ENCODE results near the gene RPS6KA5. TPM values are rescaled to one million over a fixed set of nuclear protein-coding genes. Genes with fewer than 3 reads are reported as not detected.
"Not testable (repeated sequence)": the region's sequence is repeated elsewhere in the genome, so short reads cannot be mapped to it uniquely, and the experiment has no call there.

RPS6KA5 gene
- total RNA-seq, 2 donors from 2014 or later: 8.1 to 9.6 TPM

DNA sequence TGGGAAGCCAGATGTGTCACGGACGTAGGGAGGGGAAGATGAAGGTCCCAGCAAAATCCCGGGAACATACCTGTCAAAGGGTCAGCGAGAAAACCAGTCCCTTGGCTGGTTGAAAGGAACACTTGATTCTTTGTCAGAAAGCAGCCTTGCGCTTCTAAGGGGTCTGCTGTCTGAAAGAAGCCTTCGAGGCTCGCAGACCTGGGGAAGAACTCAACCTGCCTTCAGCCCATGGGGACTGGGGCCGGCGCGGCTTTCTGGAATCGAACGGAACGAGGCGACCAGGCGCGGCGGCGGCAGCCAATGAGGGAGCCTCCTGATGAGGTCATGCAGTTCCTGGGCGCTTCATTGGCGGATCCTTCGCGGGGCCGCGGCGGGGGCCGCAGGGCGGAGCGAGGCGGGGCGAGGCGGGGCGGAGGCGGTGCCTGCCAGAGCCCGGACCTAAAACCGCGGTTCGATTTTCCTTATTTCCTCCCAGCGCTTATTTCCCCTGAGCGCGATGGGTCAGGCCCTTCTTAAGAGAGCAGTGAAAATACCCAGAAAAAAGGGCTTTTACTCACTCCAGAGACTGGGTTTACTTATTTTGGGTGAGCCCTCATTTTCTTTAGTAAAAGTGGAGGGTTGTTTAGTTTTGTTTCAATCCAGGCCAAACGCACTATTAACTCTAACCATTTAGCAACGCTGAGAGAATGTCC is 232.4 kb downstream of the RPS6KA5 start:
- ATAC-seq (peak; percentile 100), DNase-seq (peak; percentile 95)
- intact Hi-C loops (cut with DNase I): no loop called here

GRCh38 chr14:90823542-90823941 is 236.9 kb downstream of the RPS6KA5 start:
- ATAC-seq; DNase-seq; intact Hi-C loops (cut with DNase I): not testable (repeated sequence)

GRCh38 chr14:90820958-90821357 is 239.5 kb downstream of the RPS6KA5 start:
- ATAC-seq (no peak), DNase-seq (no peak)
- intact Hi-C loops (cut with DNase I): no loop called here

- intact Hi-C loops (cut with DNase I): loop anchor here in 1 of 2 donors (5.0 kb wide), 1 partner anchor 58 kb away; no protein-coding TSS in a partner anchor
- ATAC-seq (no peak), DNase-seq (no peak)
These were observed 240.6 kb downstream of the RPS6KA5 start for GRCh38 chr14:90819734-90820393.

- intact Hi-C loops (cut with DNase I): loop anchor here in 1 of 2 donors (5.0 kb wide), 1 partner anchor 56 kb away; no protein-coding TSS in a partner anchor
- ATAC-seq: no peak
These were observed 241.7 kb downstream of the RPS6KA5 start for GRCh38 chr14:90818715-90819114.

DNA sequence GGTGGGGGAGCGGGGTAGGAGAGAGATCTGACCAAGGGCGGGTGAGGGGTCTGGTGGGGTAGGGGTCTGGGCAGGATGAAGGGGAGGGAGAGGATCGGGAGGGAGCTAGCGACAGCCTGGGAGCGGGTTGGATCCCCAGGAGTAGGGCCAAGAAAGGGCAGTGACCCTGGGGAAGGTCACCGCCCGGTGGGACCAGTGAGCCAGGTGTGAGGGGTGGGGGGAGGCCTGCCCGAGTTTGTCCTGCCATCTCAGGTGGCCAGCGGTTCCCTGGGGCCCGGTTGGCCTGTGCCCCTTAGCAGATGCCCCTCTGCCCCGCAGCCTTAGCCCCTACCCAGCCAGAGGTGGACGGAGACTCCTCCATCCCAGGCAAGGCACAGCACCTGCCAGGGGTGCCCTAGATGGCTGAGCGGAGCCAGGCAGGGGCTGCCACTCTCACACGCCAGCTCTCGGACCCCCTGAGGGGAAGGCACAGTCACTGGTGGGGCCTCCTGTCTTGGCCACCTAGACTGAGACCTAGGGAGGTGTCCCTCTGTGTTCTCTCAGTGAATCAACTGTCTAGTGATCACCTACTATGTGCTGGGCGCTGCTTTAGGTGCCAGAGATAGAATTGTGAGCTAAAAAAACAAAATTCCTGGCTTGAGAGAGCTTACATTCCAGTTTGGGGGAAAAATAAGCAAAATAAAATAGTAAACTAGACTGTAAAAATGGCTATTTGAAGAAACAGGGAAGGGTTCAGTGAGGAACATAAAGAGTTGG is 243.6 kb downstream of the RPS6KA5 start:
- intact Hi-C loops (cut with DNase I): loop anchor here in 1 of 2 donors (5.0 kb wide), 1 partner anchor 55 kb away; no protein-coding TSS in a partner anchor
- no peak for DNase-seq
- peak in 1 of 2 donors; percentile 23 for ATAC-seq

More at GRCh38 chr14:90818715-90819114, 241.7 kb downstream of the RPS6KA5 start:
- no peak for DNase-seq

GRCh38 chr14:90815822-90816662 is 244.4 kb downstream of the RPS6KA5 start, which contains the start of gene TTC7B:
TTC7B (minus strand) TSS chr14:90816430; CDS start chr14:90816295, 135 bp downstream.
- intact Hi-C loops (cut with DNase I): loop anchor here in 1 of 2 donors (5.0 kb wide), 1 partner anchor 54 kb away; no protein-coding TSS in a partner anchor
- DNase-seq: peak; percentile 61
- peak; percentile 78 to 88 for ATAC-seq

GRCh38 chr14:90815572-90815821 is 244.9 kb downstream of the RPS6KA5 start:
- no peak for DNase-seq
- intact Hi-C loops (cut with DNase I): loop anchor here in 1 of 2 donors (5.0 kb wide), 1 partner anchor 53 kb away; no protein-coding TSS in a partner anchor
- ATAC-seq: peak in 1 of 2 donors; percentile 4

GRCh38 chr14:90814806-90815571 is 245.5 kb downstream of the RPS6KA5 start:
- DNase-seq (no peak), ATAC-seq (no peak)
- intact Hi-C loops (cut with DNase I): loop anchor here in 1 of 2 donors (5.0 kb wide), 1 partner anchor 53 kb away; no protein-coding TSS in a partner anchor

- DNase-seq: no peak
- no peak for ATAC-seq
- intact Hi-C loops (cut with DNase I): no loop called here
These were observed 247.0 kb downstream of the RPS6KA5 start for GRCh38 chr14:90813442-90813841.

GRCh38 chr14:90812109-90812508 is 248.3 kb downstream of the RPS6KA5 start:
- intact Hi-C loops (cut with DNase I): no loop called here
- DNase-seq: no peak
- ATAC-seq: no peak

DNA sequence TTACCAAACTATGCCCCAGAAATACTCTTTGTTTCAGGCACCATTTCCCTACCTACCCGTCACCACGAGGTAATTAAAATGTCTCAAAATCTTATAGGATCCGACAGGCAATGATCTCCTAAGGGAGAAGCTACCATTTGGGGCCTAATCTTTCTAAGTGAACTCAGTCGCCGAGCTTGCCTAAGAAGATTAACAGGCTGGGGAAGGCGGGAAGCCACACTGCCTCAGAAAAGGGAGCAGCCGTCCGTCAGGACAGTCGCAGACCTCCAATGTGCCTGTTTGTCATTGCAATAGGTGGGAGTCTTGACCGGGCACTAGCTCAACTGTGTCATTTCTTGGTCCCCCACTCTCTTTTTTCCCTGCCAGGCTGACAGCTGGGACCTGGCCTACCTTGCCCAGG is 248.8 kb downstream of the RPS6KA5 start:
- intact Hi-C loops (cut with DNase I): no loop called here
- no peak for ATAC-seq
- no peak for DNase-seq

- DNase-seq: no peak
- ATAC-seq: no peak
- intact Hi-C loops (cut with DNase I): no loop called here
These were observed 249.6 kb downstream of the RPS6KA5 start for GRCh38 chr14:90810806-90811205.

GRCh38 chr14:90809530-90810312 is 250.7 kb downstream of the RPS6KA5 start:
- no peak for DNase-seq
- intact Hi-C loops (cut with DNase I): no loop called here
- ATAC-seq: no peak

GRCh38 chr14:90808759-90809529 is 251.5 kb downstream of the RPS6KA5 start:
- intact Hi-C loops (cut with DNase I): no loop called here
- ATAC-seq (no peak), DNase-seq (no peak)

GRCh38 chr14:90807060-90807459 is 253.4 kb downstream of the RPS6KA5 start:
- DNase-seq (no peak), ATAC-seq (peak; percentile 6 to 7)
- intact Hi-C loops (cut with DNase I): no loop called here
